Smooth muscle cell (in vitro differentiated cells): ENCODE measurements around the gene LAMC1. TPM values are rescaled to one million over a fixed set of nuclear protein-coding genes. Genes with fewer than 3 reads are reported as not detected.

Source experiments
- DNase-seq: peaks from one replicate; lab custom pipeline; 2025; ENCODE audit not compliant: unreplicated experiment; lab: John Stamatoyannopoulos, UW
- H2AFZ ChIP-seq: fragments of 200-600 bp; sonication (generic); 2 replicates; pipeline ENCODE4 v1.6.0; 2016; ENCODE audit warnings: antibody characterized with exemption, low read depth, mild to moderate bottlenecking
- H3F3A ChIP-seq: fragments of 200-600 bp; sonication (generic); 2 replicates; pipeline ENCODE4 v1.6.0; 2017; ENCODE audit warnings: antibody characterized with exemption, low read depth
- H3K27ac ChIP-seq: fragments of 200-600 bp; sonication (generic); 2 replicates; pipeline ENCODE4 v1.5.1; 2016; ENCODE audit warnings: low read depth, mild to moderate bottlenecking
- H3K27me3 ChIP-seq: fragments of 200-600 bp; sonication (generic); 2 replicates; pipeline ENCODE4 v1.6.1; 2016; ENCODE audit warnings: low read depth, mild to moderate bottlenecking
- H3K36me3 ChIP-seq: fragments of 200-600 bp; sonication (generic); 2 replicates; pipeline ENCODE4 v1.5.1; 2016; ENCODE audit warnings: low read depth
- H3K4me1 ChIP-seq: fragments of 200-600 bp; sonication (generic); 2 replicates; pipeline ENCODE4 v1.5.1; 2016; ENCODE audit warnings: low read depth
- H3K4me2 ChIP-seq: fragments of 200-600 bp; sonication (generic); 2 replicates; pipeline ENCODE4 v1.6.0; 2016; ENCODE audit warnings: mild to moderate bottlenecking
- H3K4me3 ChIP-seq: fragments of 200-600 bp; sonication (generic); 2 replicates; pipeline ENCODE4 v1.5.1; 2016; ENCODE audit warnings: mild to moderate bottlenecking
- H3K79me2 ChIP-seq: fragments of 200-600 bp; sonication (generic); 2 replicates; pipeline ENCODE4 v1.6.0; 2016; ENCODE audit warnings: low read depth, mild to moderate bottlenecking
- H3K9ac ChIP-seq: fragments of 200-600 bp; sonication (generic); 2 replicates; pipeline ENCODE4 v1.6.0; 2016; ENCODE audit warnings: low read depth
- H3K9me3 ChIP-seq: fragments of 200-600 bp; sonication (generic); replicated peaks from 2 replicates; pipeline ENCODE4 v1.5.1; 2016; ENCODE audit warnings: low read depth
- H4K20me1 ChIP-seq: fragments of 200-600 bp; sonication (generic); 2 replicates; pipeline ENCODE4 v1.6.0; 2016; ENCODE audit warnings: low read depth
- CTCF ChIP-seq: fragments of 200-600 bp; sonication (generic); IDR thresholded peaks from 2 replicates; pipeline ENCODE4 v1.5.1; 2017; ENCODE audit warnings: borderline replicate concordance, mild to moderate bottlenecking, antibody characterized with exemption; ENCODE audit not compliant: insufficient read depth, poor library complexity, severe bottlenecking
- WGBS: methylation state at CpG from one replicate; pipeline ENCODE4 v1.1.7; 2016; ENCODE audit warnings: low lambda C conversion rate; 5-methylcytosine and 5-hydroxymethylcytosine counted together
- polyA plus RNA-seq: library from polyadenylated mRNA; unstranded; fragments of >200 nt; fragmentation: Nextera tagmentation; extraction: Ambion mirVana; gene quantifications from 2 replicates; pipeline ENCODE4 v1.2.1, GENCODE V29; 2016
- total RNA-seq: library from RNA; depleted of rRNA; stranded (reverse); fragments of >200 nt; gene quantifications from 2 replicates; pipeline ENCODE4 v1.2.3, GENCODE V29; 2014

The LAMC1 gene
- total and polyA plus RNA-seq, 2 experiments from 2014 or later: 64.9 to 137 TPM

- whole genome bisulfite sequencing: 100% methylated on average over 2 of the region's 2 CpGs
- H3K9ac ChIP-seq: no peak overlapping the region
- peaks cover 70% of the 10 kb centered on the region for H3K79me2 ChIP-seq
- no peaks in the 10 kb centered on the region for H3K27me3 ChIP-seq
- H3K4me2 ChIP-seq: peak overlapping the region; percentile 72
- no peak for DNase-seq
- H3K27ac ChIP-seq: peak overlapping the region; percentile 86
- H3K36me3 ChIP-seq: no peaks in the 10 kb centered on the region
- no peak overlapping the region for H2AFZ ChIP-seq
- H3K9me3 ChIP-seq: no peaks in the 10 kb centered on the region
- H3F3A ChIP-seq: peaks cover 31% of the 10 kb centered on the region
- H3K4me1 ChIP-seq: peaks cover 43% of the 10 kb centered on the region
- peaks cover 61% of the 10 kb centered on the region for H4K20me1 ChIP-seq
- TF ChIP-seq CTCF: no peak
- no peak overlapping the region for H3K4me3 ChIP-seq
Observed at GRCh38 chr1:183098317-183098716, 75.1 kb downstream of the LAMC1 start.

GRCh38 chr1:183100361-183100974 is 77.2 kb downstream of the LAMC1 start:
- H3K36me3 ChIP-seq: peaks cover 4% of the 10 kb centered on the region
- no peak overlapping the region for H3K4me2 ChIP-seq
- no peak for DNase-seq

GRCh38 chr1:183101081-183101480 is 77.9 kb downstream of the LAMC1 start:
- WGBS: 60% methylated on average over 4 of the region's 4 CpGs
- Histone ChIP-seq H3K9me3 (no peaks in the 10 kb centered on the region), H3F3A (peaks cover 19% of the 10 kb centered on the region), H3K4me3 (no peak overlapping the region), H3K4me2 (peak overlapping the region; percentile 35), H3K27ac (peak overlapping the region; percentile 72), H3K4me1 (peaks cover 45% of the 10 kb centered on the region), H3K36me3 (peaks cover 4% of the 10 kb centered on the region), H3K27me3 (no peaks in the 10 kb centered on the region), H4K20me1 (peaks cover 47% of the 10 kb centered on the region), H3K79me2 (peaks cover 70% of the 10 kb centered on the region), H3K9ac (no peak overlapping the region), H2AFZ (no peak overlapping the region)
- no peak for TF ChIP-seq CTCF
- DNase-seq: no peak

More at GRCh38 chr1:183100361-183100974, 77.2 kb downstream of the LAMC1 start:
- Histone ChIP-seq H3K4me1 (peaks cover 39% of the 10 kb centered on the region), H3F3A (peaks cover 19% of the 10 kb centered on the region), H3K9me3 (no peaks in the 10 kb centered on the region), H4K20me1 (peaks cover 47% of the 10 kb centered on the region), H3K4me3 (no peak overlapping the region), H3K27me3 (no peaks in the 10 kb centered on the region), H3K79me2 (peaks cover 76% of the 10 kb centered on the region), H3K9ac (no peak overlapping the region), H3K27ac (peak overlapping the region; percentile 72), H2AFZ (no peak overlapping the region)
- 84% methylated on average over 4 of the region's 4 CpGs for WGBS
- no peak for TF ChIP-seq CTCF

- Histone ChIP-seq H3K27ac (peak overlapping the region; percentile 72), H3K4me2 (peak overlapping the region; percentile 35), H3F3A (peaks cover 15% of the 10 kb centered on the region), H2AFZ (no peak overlapping the region), H3K27me3 (no peaks in the 10 kb centered on the region), H3K79me2 (peaks cover 62% of the 10 kb centered on the region), H3K4me3 (no peak overlapping the region), H3K4me1 (peaks cover 39% of the 10 kb centered on the region), H3K36me3 (peaks cover 4% of the 10 kb centered on the region), H4K20me1 (peaks cover 46% of the 10 kb centered on the region), H3K9me3 (no peaks in the 10 kb centered on the region), H3K9ac (no peak overlapping the region)
- 55% methylated on average over 8 of the region's 8 CpGs for WGBS
- DNase-seq: no peak
- no peak for TF ChIP-seq CTCF
Observed at GRCh38 chr1:183101841-183102276, 78.6 kb downstream of the LAMC1 start.
